ENCODE data around the gene SPDYE2.
"Not testable (repeated sequence)": the region's sequence is repeated elsewhere in the genome, so short reads cannot be mapped to it uniquely, and the experiment has no call there.

DNA sequence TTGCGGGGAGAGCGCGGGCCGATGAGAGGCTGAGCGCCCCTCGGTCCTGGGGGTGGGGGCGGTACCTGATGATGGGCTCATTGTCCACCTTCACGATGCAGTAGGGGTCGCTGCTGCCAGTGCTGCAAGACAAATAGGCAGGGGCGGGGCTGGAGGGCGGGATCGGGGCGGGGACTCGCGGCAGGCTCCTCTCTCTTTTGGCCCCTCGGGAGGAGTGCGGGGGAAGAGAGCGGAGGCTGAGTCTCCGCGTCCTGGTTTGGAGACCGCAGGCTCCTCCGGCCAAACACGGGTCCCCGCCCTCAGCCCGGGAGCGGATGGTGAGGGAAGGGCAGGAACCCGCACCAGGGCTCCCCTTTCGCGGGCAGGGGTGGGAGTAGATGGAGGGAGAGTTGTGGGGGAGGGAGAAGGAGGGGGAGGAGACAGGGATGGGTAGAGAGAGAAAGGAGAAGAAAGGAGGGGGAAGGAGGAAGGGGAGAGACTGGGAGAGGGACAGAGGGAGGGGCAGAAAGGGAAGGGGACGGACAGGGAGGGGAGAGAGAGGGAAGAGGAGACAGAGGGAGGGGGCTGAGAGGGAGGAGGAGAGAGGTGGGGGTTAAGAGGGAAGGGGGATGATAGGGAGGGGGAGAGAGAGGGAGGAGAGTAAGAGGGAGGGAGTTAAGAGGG is 39.0 kb upstream of the SPDYE2 start:
- TF ChIP-seq, protein P1, sequence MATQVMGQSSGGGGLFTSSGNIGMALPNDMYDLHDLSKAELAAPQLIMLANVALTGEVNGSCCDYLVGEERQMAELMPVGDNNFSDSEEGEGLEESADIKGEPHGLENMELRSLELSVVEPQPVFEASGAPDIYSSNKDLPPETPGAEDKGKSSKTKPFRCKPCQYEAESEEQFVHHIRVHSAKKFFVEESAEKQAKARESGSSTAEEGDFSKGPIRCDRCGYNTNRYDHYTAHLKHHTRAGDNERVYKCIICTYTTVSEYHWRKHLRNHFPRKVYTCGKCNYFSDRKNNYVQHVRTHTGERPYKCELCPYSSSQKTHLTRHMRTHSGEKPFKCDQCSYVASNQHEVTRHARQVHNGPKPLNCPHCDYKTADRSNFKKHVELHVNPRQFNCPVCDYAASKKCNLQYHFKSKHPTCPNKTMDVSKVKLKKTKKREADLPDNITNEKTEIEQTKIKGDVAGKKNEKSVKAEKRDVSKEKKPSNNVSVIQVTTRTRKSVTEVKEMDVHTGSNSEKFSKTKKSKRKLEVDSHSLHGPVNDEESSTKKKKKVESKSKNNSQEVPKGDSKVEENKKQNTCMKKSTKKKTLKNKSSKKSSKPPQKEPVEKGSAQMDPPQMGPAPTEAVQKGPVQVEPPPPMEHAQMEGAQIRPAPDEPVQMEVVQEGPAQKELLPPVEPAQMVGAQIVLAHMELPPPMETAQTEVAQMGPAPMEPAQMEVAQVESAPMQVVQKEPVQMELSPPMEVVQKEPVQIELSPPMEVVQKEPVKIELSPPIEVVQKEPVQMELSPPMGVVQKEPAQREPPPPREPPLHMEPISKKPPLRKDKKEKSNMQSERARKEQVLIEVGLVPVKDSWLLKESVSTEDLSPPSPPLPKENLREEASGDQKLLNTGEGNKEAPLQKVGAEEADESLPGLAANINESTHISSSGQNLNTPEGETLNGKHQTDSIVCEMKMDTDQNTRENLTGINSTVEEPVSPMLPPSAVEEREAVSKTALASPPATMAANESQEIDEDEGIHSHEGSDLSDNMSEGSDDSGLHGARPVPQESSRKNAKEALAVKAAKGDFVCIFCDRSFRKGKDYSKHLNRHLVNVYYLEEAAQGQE (IDR thresholded peaks at IDR 0.05; ENCODE audit: low read depth, low read length), result not testable (repeated sequence)
- TF ChIP-seq IRF3 (IDR thresholded peaks at IDR 0.05; ENCODE audit: low read depth, low read length); USF1 (IDR thresholded peaks at IDR 0.05; ENCODE audit: borderline replicate concordance, low read depth); EZH2phosphoT487 (IDR thresholded peaks at IDR 0.05; ENCODE audit: borderline replicate concordance, low read depth); POLR2AphosphoS5 (IDR thresholded peaks at IDR 0.05; ENCODE audit: low read depth, low read length); EP300 (IDR thresholded peaks at IDR 0.05; ENCODE audit: borderline replicate concordance in 1 of 2, low read depth in 1 of 2, low read length in 1 of 2); ZBTB33 (IDR thresholded peaks at IDR 0.05; ENCODE audit: borderline replicate concordance, low read depth); RFX5 (IDR thresholded peaks at IDR 0.05; ENCODE audit: low read length); MEF2A (IDR thresholded peaks at IDR 0.05; ENCODE audit: borderline replicate concordance, low read depth); RAD21 (IDR thresholded peaks at IDR 0.05; ENCODE audit: low read length): not testable (repeated sequence)
- TF ChIP-seq, protein P2, sequence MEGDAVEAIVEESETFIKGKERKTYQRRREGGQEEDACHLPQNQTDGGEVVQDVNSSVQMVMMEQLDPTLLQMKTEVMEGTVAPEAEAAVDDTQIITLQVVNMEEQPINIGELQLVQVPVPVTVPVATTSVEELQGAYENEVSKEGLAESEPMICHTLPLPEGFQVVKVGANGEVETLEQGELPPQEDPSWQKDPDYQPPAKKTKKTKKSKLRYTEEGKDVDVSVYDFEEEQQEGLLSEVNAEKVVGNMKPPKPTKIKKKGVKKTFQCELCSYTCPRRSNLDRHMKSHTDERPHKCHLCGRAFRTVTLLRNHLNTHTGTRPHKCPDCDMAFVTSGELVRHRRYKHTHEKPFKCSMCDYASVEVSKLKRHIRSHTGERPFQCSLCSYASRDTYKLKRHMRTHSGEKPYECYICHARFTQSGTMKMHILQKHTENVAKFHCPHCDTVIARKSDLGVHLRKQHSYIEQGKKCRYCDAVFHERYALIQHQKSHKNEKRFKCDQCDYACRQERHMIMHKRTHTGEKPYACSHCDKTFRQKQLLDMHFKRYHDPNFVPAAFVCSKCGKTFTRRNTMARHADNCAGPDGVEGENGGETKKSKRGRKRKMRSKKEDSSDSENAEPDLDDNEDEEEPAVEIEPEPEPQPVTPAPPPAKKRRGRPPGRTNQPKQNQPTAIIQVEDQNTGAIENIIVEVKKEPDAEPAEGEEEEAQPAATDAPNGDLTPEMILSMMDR (IDR thresholded peaks at IDR 0.05), result not testable (repeated sequence)
- TF ChIP-seq, protein P3, sequence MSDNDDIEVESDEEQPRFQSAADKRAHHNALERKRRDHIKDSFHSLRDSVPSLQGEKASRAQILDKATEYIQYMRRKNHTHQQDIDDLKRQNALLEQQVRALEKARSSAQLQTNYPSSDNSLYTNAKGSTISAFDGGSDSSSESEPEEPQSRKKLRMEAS (IDR thresholded peaks at IDR 0.05; ENCODE audit: low read depth), result not testable (repeated sequence)

Data from SK-N-SH (cell line).